NCI-H510A treated with DMSO at 0.1 percent for 48 hours (cell line): ENCODE results near the gene CABP2.
"Not testable (repeated sequence)": the region's sequence is repeated elsewhere in the genome, so short reads cannot be mapped to it uniquely, and the experiment has no call there.

ENCODE experiments used
- DNase-seq: peaks from one replicate; lab custom pipeline; 2025; lab: John Stamatoyannopoulos, UW

Gene CABP2

DNA sequence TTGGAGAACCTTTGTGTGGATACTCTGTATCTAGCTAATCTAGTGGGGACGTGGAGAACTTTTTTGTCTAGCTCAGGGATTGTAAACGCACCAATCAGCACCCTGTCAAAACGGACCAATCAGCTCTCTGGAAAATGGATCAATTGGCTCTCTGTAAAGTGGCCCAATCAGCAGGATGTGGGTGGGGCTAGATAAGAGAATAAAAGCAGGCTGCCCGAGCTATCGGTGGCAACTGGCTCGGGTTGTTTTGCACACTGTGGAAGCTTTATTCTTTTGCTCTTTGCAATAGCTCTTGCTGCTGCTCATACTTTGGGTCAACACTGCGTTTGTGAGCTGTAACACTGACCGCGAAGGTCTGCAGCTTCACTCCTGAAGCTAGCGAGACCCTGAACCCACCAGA is 46.6 kb downstream of the CABP2 start:
- not testable (repeated sequence) for DNase-seq

DNA sequence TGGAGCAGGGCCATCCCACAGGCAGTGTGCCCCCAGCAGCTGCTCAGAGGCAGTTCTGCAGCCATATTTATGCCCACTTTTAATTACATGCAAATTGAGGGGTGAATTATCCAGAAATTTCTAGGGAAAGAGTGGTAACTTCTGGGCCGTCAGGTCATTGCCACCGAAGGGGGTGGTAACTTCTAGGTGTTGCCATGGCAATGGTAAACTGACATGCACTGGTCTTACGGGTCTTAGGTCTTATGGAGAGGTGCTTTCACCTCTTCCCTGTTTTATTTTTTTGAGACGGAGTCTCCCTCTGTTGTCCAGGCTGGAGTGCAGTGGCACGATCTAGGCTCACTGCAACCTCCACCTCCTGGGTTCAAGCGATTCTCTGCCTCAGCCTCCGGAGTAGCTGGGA is 50.4 kb downstream of the CABP2 start:
- DNase-seq = no peak

DNA sequence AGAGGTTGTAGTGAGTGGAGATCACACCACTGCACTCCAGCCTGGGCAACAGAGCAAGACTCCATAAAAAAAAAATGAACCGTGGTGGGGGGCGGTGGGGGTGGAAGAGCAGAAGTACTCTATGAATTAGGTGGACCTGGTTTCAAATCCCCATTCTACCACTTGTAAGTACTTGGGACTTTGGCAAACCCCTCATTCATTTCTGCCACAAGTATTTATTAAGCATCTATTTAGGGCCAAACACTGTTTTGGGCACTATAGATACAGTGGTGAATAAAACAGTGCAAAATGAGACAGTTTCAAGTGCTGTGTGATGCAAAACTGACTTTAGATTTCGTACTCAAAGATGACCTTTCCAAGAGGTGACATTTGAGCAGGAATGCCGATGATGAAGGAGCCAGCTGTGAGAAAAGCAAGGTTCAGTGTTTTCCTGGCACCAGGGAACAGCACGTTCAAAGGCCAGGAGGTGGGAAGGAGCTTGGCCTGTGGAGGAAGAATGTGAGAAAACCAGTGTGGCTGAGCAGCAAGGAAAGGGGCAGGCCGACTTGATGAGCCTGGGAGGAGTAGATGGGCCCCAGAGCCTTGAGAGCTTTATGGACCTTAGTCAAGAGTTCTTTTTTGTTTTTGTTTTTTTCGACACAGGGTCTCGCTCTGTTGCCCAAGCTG is 52.8 kb downstream of the CABP2 start:
- no peak for DNase-seq

DNA sequence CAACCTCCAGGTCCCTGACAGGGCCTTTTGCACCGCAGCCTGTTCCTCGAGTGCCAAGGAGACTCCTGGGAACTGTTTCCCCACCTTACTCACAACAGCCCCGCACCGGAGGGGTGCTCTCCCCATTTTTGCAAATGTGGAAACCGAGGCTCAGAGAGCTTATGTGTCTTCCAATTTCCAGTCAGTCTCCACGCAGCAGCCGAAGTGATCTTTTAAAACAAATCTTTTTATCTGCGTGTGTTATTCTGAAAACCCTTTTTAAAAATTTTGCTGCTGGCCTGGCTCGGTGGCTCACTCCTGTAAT is 53.8 kb downstream of the CABP2 start:
- no peak for DNase-seq
